NCI-H146 (cell line): ENCODE measurements around the gene LALBA.
"Not testable (repeated sequence)": the region's sequence is repeated elsewhere in the genome, so short reads cannot be mapped to it uniquely, and the experiment has no call there.

ENCODE experiments used
- DNase-seq: peaks from one replicate; lab custom pipeline; 2025; lab: John Stamatoyannopoulos, UW

The LALBA gene

DNA sequence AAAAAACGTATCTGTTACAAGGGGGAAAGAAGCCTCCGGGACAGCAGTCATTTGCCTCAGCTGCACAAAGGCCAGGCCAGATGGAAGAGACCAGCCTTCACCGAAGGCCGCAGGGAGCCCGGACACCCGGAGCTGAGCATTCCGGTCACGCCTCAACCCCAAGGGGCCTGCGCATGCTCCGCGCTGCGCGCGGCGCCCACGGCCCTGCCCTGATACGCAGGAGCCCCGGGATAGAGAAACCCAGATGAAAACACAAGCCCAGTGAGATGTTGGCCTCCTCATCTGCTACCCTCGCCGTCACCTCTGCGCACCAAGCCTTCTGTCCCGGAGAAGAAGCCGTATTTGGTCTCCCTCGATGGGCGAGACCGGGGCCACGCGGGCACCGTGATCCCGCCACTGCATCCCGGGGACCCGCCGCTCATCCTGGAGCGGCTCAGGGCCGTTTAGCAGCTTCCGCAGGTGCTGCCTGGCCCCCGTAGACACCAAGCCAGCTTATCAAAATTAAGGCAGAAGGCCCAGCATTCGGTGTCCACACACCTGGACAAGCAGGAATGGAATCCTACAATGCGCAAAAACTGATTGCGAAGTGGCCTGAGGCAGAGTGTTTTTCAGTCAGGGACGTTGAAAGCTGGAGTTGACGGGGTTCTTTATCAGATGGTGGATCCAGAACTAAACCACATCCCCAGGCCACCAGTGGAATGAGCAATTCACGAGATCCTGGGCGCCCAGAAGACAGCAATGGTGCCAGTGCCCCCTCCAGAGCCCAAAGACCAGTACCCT lies 41.8 kb downstream of the LALBA start:
- DNase-seq, result no peak

DNA sequence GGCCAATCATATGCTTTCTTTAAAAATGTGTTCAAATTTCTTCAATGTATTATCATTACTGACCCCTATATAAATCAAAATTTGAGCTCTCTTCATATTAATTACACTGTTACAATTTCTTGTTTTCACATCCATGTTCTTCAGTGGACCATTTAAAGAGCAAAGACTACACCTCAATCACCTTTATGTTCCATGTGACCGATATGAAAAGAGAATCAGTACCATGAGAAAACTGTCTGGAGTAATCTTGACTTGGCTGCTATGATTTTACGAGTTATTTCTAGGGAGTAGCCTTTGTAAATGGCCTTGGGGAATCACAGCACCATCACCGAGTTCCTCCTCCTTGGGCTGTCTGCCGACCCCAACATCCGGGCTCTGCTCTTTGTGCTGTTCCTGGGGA lies 44.5 kb downstream of the LALBA start, which contains the start of gene OR8S1:
OR8S1 (plus strand) TSS at position 301 of the 400 bp plus-strand sequence; CDS start at position 301, 0 bp downstream.
- DNase-seq, result no peak

DNA sequence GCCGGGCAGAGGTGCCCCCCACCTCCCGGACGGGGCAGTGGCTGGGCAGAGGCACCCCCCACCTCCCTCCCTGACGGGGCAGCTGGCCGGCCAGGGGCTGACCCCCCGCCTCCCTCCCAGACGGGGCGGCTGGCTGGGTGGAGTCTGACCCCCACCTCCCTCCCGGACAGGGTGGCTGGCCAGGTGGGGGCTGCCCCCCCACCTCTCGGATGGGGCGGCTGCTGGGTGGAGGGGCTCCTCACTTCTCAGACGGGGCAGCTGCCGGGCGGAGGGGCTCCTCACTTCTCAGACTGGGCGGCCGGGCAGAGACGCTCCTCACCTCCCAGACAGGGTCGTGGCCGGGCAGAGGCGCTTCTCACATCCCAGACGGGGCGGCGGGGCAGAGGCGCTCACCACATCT lies 49.5 kb downstream of the LALBA start:
- DNase-seq, result not testable (repeated sequence)
